GM19438 (cell line): ENCODE results near the gene SLC9A8.

Experiments used
- ATAC-seq: cut with Tn5 transposase; IDR thresholded peaks from one replicate; pipeline ENCODE4 v1.9.1; 2021; ENCODE audit warnings: low read depth; ENCODE audit not compliant: unreplicated experiment

The SLC9A8 gene

DNA sequence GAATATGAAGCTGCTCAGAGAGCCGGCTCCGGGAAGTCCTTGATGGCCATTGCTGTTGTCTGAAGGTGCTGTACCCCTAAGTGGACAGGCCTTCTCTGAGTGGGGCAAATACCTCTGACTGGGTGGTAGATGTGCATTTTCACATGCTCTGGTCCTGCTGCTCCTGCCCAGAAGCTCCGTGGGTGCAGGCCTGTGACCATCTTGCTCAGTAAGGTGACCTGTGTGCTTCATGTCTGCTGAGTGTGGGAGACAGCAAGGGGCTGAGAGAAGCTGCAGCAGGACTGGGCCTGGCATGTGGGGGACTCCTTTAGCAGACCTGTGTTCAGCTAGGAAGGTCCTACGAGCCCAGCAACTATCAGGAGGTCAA, 97.7 kb downstream of the SLC9A8 start:
- ATAC-seq: no peak

DNA sequence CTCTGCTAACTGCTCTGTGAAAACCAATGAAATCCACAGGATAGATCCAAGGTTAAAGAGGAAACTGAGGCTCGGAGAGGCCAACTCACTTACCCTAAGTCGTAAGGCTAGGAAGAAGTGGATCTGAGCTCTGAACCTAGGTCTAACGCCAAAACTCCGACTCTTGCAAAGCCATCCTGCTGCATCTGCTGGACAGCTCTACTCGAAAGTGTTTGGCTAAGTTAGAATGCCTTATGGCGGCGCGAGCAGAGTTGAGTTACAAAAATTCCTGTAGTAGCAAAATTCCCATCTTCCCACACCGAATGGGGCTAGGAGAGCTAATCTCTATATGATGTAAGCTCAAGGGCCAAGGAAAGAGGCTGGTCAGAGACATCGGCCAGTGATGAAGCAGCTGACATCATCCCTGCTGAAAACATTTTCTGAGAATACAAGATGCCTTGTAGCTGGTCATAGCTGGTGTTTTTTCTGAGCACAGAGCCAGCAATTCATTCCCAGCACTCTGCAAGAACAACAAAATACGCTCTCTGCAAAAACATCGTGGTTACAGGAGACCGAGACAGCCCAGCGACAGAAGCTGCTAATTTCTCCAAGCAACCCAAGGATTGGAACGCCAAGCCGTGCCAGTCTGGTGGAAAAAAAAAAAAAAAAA, 100.9 kb downstream of the SLC9A8 start:
- ATAC-seq: no peak

DNA sequence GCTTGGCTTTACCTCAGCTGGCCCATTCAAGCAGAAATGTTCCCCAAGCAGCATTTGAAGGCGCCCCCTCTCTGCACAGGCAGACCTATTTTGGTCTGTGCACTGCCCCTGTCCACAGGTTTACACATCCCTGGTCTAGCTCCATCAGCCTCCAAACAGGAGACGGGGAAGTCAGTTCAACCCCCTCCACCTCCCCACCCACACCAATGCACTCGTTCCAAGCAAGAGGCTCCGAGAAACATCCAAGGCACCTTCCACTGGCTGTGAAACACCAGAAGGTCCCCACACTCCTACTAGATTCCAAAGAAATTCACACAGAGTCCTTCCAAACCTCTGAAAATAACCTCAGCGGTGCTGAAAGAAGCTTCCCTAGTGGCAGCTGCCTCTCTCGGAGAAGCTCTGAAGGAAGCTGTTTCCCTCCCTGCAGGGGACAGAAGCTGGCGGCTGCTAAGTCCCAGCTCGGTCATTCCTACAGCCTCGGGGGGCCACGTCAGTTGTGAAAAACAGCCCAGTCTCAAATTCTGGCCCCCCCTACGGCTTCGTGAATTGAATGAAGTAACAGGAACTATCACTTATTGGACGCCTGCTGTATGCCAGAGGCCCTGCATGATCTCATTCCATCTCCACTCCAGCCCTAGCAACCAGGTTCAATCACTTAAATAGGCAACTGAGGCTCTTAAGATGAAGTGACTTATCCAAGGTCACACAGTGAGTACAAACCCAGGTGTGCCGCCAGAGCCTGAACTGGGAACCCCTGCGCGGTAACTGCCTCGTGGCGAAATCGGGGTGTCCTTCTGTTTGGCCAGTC, 101.9 kb downstream of the SLC9A8 start:
- no peak for ATAC-seq

DNA sequence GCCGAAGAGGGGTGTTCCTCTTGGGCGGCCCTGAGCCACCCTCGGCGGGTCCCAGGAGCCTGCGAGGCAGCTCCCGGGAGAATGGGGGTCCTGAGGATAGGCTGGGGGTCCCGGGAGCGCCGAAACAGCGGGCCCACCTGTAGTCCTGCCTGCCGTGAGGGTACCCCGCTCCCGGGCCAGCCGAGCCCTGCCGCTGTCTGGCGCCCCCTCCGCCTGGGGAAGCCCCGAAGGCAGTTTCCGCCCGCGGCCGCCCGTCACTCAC, 102.4 kb downstream of the SLC9A8 start:
- ATAC-seq: no peak

DNA sequence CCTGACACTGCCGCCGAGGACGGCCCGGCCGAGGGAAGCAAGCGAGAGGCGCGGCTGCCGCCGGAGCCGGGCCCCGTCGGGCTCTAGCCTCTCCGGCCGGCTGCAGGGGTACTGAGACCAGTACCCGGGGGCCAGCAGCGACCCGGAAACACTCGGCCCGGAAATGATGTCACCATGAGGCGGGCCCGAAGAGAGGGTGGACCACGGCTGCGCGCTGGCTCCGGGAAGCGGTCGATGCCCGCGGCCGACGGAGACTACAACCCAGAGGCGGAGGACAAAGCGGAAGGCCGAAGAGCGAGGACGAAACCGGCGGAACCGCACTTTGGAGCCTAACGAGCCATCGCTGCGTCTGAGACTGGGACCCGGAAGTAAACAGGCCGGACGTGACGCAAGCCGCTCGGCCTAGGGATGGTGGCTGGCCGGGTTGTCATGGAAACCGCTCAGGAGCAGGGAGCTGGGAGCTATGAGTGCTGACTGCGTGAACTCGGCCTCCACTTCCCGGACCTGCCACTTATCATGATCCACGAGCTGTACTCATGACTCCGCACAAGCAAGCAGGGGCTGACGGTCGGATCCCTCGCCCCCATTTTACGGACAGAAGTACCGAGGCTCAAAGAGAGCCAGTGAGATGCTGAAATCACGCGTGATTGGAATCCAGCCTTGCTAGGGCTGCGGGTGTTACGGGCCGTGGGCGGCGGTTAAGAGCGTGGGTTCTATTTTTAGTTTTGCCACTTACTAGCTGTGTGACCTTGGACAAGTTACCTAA, 102.9 kb downstream of the SLC9A8 start, which contains the start of gene SPATA2:
Gene SPATA2, minus strand, starts transcription at position 150 of the 766 bp plus-strand sequence. CDS start 7,039 bp downstream, outside the sequence.
- ATAC-seq: peak; percentile 91

DNA sequence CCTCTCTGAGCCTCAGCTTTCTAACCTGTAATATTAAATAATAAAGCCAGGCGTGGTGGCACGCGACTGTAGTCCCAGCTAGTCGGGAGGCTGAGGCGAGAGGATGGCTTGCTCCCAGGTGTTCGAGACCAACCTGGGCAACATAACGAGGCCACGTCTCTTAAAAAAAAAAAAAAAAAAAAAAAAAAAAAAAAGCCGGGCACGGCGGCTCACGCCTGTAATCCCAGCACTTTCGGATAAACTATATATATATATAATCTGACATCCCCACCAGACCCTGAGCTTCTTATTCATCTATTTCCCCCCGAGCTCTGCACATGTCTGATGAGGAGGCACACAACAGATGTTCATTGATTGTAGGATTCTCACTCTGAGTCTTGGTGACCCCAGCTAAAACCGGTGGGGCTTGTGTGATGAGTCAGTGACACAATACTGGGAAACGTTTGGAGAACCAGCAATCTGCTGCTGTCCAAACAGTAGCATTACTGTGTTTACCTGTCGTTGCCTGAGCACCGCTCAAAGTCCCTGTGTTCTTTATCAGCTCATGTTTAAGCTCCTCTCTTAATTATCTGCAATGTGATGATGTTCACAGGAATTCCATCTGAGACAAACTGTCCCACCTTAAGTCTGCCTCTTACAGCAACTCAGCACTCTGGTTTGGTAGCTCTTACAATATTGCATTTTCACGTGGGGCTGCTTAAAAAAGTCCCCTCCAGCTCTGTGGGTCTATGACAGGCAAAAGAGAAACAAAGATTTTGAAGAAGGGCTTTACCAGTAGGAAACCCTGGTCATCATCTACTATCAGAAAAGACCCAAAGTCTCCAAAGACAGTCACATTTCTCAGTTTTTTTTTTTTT, 103.7 kb downstream of the SLC9A8 start:
- ATAC-seq: no peak

DNA sequence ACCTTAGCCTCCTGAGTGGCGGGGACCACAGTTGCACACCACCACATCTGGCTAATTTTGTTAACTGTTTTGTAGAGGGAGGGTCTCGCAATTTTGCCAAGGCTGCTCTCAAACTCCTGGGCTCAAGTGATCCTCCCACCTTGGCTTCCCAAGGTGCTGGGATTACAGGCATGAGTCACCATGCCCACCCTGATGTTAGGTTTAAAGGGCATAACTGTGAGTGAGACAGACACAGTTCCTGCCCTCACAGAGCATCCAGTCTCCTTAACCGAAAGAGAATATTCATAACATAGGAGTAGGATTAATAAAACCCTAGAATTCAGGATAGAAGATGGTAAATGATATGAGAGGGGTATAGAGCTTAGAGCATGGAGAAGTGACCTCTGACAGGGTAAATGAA, 105.8 kb downstream of the SLC9A8 start:
- no peak for ATAC-seq

DNA sequence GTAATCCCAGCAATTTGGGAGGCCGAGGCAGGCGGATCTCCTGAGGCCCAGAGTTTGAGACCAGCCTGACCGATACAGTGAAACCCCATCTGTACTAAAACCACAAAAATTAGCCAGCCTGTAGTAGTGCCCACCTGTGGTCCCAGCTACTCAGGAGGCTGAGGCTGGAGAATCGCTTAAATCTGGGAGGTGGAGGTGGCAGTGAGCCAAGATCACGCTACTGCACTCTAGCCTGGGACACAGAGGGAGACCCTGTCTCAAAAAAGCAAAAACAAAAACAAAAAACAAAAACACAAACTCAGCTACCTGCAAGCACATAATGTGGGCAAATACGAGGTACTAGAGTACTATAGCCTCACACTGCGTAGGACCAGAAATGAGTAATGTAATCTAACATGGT, 106.4 kb downstream of the SLC9A8 start:
- ATAC-seq: no peak

DNA sequence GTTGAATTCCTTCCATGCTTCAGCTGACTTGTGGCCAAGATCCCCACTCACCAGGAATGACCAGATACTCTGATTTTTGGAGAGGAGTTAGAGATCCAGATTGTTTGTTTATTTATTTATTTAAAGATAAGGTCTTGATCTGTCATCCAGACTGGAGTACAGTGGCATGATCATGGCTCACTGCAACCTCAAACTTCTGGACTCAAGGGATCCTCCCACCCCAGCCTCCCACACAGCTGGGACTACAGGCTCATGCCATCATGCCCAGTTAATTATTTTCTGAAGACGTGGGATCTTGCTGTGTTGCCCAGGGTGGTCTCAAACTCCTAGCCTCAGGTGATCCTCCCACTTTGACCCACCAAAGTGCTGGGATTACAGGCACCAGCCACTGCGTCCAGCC, 106.8 kb downstream of the SLC9A8 start:
- ATAC-seq: no peak

DNA sequence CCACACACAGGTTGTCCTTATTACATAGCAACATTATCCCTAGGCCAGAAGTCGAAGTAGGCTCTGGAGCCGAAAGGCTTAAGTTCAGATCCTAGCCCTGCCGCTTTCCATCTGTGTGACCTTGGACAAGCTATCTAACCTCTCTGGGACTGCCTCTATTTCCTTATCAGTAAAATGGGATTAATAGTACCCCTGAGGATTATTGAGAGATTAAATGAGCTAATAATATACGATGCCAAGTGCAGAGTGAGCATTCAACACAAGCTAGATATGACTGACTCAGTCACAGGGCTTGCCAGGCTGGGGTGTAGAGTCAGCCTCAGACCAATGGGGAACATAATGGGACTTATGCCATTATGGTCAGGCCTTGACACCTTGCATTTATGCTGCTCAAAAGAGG, 111.6 kb downstream of the SLC9A8 start:
- ATAC-seq: no peak

DNA sequence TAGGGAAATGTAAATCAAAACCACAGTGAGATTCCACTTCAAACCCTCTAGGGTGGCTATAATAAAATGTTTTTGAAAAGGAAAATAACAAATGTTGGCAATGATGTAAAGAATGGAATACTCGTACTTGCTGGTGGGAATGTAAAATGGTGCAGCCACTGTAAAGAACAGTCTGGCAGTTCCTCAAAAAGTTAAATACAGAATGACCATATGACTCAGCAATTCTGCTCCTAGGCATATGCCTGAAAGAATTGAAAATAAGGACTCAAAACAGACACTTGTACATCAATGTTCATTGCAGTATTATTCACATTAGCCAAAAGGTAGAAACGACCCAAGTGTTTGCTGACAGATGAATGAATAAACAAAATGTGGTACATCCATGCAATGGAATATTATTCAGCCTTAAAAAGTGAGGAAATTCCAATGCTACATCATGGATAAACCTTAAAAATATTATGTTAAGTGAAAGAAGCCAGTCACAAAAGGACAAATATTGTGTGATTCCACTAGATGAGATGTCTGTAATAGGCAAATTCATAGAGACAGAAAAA, 113.3 kb downstream of the SLC9A8 start:
- ATAC-seq: no peak

DNA sequence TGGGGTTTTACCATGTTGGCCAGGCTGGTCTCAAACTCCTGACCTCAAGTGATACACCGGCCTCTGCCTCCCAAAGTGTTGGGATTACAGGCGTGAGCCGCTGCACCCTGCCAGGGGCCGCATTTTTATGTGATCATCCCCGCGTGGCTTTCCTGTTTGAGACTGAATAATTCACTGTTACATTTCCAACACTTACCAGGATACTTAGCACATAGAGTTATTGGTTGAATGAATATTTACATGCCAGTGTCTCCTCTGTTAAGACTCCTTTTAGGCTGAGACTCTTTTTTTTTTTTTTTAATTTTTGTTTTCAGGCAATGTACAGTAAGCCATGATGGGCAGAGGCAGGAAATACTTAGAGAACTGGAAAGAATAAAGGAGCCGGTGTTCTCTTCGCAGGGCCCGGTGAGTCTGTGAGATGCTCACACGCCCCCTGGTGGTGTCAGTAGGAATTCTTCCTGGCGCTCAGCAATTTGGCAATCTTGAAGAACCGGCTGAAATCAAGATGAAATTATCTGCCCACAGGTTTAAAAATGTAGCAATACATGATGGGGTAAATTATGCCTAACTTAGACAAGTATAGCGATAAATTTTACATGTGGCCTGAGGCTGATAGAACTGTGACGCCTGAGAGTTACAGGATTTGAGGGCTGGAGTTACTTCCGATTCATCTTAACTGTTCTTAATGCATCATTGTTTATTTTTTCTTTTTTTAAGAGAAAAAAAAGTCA, 115.9 kb downstream of the SLC9A8 start:
- no peak for ATAC-seq

DNA sequence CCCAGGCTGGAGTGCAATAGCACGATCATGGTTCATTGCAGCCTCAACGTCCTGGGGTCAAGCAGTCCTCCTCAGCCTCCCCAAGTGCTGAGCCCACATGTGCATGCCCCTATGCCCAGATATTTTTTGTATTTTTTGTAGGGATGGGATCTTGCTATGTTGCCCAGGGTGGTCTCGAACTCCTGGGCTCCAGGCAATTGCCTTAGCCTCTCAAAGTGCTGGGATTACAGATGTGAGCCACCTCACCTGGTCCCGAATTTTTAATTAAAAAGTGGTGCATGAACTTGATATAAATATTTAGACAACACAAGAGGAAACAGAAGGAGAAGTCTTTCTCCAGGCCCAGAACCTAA, 116.5 kb downstream of the SLC9A8 start:
- ATAC-seq: no peak

DNA sequence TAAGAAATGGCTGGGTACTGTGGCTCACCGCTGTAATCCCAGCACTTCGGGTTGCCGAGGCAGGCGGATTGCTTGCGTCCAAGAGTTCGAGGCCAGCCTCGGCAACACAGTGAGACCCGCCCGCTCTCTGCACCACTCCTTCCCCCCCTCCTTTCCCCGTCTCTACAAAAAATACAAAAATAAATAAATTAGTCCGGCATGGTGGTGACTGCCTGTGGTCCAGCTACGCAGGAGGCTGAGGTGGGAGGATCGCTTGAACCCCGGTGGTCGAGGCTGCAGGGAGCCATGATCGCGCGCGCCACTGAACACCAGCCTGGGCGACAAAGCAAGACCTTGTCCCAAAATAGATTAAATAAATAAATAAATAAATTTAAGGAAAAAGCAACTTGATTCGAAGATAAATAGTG, 123.1 kb downstream of the SLC9A8 start:
- ATAC-seq: peak; percentile 5

DNA sequence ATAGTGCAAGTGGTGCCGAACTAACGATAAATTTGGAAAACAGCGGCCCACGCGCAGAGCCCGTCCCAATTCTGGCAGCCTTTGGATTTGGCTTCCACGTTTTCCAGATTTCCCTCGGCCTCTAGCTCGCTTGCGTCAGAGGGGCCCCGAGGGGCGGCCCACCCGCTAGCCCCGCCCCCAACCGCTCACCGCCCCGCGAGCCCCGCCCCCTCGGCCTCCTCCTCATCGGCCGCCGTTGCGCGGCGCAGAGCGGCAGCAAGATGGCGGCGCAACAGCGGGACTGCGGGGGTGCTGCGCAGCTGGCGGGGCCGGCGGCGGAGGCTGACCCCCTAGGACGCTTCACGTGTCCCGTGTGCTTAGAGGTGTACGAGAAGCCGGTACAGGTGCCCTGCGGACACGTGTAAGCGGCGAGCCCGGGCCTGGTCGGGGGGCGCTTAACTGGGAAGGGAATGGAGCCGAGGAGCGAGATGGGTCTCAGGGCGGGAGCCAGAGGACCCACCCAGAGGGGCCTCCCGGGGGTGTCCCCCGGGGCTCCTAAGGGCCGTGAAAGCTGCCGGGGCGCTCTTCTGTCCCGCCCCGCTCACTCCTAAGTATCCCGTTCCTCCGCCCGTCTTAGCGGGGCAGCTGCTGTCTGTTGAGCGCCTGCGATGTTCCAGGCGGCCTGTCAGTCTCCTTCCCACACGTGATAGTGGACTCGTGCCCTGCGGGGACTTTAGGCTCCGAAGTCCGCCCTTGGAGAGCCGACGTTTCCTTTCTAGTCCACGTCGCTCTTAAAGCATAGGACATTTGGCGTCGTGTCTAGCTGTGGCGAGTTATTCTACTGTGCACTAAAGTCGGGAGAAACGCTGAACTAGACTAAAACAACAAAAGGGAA, 123.8 kb downstream of the SLC9A8 start, which contains the start of gene RNF114:
Gene RNF114, plus strand, starts transcription at position 245 of the 874 bp plus-strand sequence. Its CDS starts 16 bp downstream, at position 261.
- peak; percentile 60 for ATAC-seq

DNA sequence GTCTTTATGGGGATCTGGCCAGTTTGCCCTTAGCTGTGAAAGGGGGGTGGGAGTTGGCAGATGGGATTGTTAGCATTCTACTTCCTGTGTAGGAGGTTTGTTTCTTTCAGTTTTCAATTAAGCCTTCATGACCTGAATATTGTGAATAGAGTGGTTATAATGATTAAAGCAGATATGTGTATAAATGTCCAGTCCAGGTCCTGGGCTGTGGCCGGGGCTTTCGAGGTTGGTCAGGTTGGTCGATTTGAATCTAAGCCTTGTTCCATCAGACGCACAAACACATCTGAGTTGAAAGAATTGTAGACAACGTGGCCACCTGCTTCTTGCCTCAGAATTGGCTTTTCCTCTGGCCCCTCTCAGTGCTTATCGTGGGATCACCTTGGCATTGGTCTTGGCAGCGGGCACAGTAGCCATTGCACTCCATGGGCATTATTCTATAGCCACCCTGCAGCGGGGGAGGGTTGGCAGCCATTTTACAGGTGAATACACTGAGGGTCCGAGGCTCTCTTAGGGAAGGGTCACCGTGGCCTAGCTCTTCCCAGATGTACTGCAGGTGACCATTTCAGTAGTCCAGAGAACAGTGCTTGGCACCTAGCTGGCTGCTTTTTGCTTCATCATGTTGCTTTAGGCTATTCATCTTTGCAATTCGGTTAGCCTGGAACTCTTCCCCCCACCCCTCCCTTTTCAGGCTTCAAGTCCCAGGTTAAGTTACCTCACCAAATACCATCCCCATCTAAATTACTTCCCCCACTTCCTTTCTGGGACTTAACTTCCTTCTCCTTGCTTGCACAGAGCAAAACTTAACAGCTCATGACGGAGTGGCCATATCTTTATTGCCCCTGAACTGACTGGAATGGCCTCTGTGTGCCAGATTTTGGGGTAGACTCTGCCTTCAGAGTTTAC, 124.7 kb downstream of the SLC9A8 start:
- ATAC-seq: no peak

DNA sequence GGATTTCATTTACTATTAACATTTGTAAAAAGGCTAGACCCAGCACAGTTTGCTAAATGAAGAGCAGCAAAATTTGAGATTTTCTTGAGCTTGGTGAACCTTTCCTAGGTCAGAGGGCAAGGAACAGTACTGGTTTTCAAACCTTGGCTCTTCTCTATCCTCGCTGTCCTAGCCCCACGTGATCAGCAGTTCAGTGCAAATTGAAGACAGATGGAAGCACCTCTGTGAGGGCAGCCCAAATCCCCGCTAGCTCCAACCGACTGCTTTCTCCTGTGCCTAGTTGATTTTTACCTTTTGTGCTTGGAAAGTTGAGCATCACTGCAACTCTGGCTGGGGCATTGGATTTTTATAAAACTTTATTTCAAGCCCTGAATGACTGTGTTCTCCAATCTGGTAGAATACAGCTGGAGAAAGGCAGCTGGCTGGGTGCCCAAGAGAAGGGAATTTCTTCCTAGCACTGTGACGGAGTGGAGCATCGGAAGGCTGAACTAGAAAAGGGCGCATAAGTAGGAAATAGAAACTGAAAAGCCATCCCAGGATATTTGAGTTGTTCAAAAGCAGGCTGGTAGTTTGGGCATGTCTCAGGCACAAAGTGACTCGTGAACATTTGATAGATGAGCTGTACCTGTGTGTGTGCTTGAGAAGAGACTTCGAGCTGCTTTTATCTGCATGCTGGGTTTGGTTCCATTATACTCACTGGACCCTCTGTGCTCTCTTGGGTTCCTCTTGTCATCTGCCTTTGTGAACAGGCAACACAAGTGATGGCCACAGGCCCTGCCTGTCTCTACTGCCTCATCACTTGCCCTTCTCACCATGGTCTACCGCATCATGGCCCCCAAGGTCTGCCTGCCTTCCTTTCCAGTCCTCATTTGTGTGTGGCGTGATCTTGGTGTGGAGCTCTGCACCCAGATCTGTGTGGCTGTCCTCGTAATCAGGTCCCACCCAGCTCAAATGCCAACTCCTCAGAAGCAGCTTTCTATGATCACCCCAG, 125.8 kb downstream of the SLC9A8 start:
- ATAC-seq: no peak
